ENCODE data around the gene COA3.
"Not testable (repeated sequence)": the region's sequence is repeated elsewhere in the genome, so short reads cannot be mapped to it uniquely, and the experiment has no call there.

The COA3 gene

DNA sequence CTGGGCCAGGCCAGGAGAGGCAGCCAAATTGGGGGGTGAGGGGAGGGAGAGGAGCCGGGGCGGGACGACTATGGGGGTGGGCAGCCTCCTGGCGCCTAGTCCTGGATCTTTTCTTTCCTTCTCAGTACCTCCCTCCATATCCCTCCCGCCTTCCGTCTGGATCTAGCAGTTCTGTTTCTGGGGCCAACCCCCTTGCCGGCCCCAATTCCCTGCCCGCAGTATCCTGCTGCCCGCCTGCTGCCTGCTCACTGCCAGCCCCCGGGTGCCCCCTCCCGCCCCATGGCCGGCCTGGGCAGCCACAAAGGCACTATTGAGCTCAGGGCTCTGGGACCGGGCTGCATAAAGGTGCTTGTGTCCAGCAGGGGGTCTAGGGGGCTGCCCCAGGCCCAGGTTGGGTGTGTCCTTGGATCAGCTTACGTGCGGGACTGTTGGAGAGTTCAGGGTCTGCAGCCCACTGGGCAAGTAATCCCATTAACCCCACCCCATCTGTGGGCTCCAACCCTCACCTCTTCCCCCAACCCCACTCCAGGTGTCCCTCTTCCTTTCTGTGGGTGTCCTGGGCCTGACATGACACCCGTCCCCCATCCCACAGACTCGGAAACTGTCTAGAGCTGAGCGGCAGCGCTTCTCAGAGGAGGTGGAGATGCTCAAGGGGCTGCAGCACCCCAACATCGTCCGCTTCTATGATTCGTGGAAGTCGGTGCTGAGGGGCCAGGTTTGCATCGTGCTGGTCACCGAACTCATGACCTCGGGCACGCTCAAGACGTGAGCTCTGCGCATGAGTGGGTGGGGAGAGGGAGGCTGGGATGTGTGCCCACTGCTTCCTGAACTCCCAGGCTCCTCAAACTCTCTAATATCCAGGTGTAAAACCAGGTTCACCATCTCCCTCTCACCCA lies 16.1 kb downstream of the COA3 start:
- DNase-seq (ENCODE audit: low read depth in 2 of 2), result no peak

GRCh38 chr17:42781639-42782165 lies 16.8 kb downstream of the COA3 start:
- no peak for DNase-seq (ENCODE audit: low read depth in 2 of 2)

DNA sequence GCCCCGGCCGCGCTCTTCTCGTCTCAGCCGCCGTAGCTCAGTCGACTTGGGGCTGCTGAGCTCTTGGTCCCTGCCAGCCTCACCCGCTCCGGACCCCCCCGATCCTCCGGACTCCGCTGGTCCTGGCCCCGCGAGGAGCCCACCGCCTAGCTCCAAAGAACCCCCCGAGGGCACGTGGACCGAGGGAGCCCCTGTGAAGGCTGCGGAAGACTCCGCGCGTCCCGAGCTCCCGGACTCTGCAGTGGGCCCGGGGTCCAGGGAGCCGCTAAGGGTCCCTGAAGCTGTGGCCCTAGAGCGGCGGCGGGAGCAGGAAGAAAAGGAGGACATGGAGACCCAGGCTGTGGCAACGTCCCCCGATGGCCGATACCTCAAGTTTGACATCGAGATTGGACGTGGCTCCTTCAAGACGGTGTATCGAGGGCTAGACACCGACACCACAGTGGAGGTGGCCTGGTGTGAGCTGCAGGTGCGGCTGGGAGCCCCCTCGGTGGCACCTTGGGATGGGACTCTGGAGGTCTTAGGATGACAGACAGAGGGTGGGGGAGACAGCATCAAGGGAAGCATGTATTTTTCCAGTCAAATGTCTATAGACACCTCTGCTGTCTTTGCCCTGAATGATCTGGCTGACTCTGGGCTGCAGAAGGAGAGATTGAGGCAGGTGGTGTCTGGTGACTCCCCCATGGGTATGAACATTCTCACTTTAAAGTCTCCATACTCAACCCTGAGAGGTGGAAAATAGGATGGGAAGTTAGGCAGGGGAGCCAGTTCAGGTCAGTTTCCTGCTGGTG lies 17.5 kb downstream of the COA3 start:
- DNase-seq (ENCODE audit: low read depth in 2 of 2), result no peak

DNA sequence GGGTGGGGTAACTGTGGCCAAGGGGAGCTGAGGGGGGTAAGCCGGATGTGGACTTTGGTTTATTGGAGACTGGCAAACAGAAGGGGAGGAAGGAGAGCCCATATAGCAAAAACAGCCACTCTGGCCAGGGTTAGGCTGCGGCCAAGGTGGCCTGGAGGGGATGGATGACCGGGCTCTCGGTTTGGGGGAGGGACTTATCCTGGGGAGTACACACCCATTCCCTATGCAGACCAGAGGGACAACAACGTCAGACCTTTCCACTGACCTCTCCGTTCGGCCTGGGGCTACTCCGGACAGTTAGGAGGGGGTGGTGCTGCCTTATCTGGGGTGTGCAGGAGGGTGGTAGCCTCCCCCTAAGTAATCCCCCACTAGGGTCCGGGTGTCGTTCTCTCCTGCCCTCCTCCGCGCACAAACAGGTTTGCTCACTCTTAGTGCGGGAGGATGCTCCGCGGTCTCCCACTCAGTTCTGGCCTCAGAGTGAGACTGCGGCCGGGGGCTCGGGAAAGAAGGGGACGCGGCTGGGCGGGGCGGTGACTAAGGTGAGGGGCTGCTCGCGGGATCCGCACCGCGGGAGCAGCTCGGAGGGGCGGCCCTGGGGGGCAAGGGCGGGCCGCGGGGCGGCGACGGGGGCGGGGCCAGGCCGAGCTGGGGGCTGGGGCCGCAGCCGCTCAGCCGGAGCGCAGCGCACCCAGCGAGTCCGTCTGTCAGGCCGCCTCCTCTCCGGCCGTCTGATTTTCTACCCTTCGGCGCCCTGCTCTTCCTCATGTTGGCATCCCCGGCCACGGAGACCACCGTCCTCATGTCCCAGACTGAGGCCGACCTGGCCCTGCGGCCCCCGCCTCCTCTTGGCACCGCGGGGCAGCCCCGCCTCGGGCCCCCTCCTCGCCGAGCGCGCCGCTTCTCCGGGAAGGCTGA lies 18.3 kb downstream of the COA3 start, which contains the start of gene WNK4:
TSS of gene WNK4 (plus strand) at position 675 of the 915 bp plus-strand sequence. CDS start at position 764, 89 bp downstream.
- DNase-seq (ENCODE audit: low read depth in 2 of 2), result no peak

DNA sequence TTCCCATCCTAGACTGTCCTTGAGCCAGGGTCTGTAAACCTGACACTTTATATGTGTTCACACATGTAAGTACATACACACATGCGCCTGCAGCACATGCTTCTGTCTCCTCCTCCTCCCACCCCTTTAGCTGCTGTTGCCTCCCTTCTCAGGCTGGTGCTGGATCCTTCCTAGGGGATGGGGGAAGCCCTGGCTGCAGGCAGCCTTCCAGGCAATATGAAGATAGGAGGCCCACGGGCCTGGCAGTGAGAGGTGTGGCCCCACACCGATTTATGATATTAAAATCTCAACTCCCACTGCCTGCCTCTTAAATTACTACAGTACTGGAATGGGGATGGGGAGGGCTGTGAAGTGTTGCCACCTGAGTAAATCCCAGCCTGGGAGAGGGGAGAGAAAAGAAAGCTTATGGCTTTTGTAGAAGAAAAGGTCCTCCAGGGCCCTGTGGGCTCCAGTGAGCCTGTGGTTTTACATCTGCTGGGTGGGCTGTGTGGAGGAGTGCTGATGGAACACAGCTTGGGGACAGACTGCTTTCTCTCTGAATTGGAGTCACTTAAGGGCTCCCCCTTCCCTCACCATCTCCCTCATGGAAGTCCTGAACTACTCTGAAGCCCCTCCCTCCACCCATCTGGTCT lies 19.1 kb downstream of the COA3 start:
- no peak for DNase-seq (ENCODE audit: low read depth in 2 of 2)

DNA sequence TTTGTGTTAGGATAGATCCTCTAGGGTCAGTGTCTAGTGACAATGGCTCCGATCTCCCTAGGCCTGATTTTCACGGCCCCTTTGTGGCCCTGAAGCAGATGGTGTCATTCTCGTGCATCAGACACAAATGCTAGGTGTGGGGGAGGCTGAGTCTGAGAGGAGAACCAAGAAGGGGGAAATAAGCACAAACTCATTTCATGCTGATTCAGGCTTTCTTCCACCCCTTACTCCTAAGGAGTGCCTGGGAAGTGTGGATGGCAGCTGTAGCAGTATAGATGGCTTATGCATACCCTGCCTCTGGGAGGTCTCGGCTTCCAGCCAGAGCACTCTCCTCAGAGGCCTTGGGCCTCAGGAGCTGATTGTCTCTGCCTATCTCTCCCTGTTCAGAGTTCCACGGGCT lies 19.9 kb downstream of the COA3 start:
- DNase-seq (ENCODE audit: low read depth in 2 of 2), result no peak

- DNase-seq (ENCODE audit: low read depth in 2 of 2), result no peak
These were observed 22.9 kb downstream of the COA3 start for GRCh38 chr17:42775534-42776098.

GRCh38 chr17:42774066-42774745 lies 24.3 kb downstream of the COA3 start:
- no peak for DNase-seq (ENCODE audit: low read depth in 2 of 2)

GRCh38 chr17:42773290-42774035 lies 25.0 kb downstream of the COA3 start, which contains the start of gene VPS25:
Gene VPS25 (plus strand): TSS chr17:42773449. CDS start chr17:42773476, 27 bp downstream.
- DNase-seq (ENCODE audit: low read depth in 2 of 2), result peak; percentile 48 to 63

GRCh38 chr17:42772945-42773289 lies 25.6 kb downstream of the COA3 start:
- DNase-seq (ENCODE audit: low read depth in 2 of 2), result no peak

DNA sequence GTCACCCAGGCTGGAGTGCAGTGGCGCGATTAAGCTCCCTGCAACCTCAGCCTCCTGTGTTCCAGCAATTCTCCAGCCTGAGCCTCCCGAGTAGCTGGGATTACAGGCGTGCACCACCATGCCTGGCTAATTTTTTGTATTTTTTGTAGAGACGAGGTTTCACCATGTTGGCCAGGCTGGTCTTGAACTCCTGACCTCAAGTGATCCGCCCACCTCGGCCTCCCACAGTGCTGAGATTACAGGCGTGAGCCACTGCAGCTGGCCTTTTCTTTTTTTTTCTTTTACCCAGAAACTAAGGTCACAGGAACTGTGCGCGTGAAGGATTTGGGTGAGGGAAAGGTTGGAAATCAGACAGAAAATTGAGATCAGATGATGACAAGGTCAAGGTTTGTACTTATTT lies 28.5 kb downstream of the COA3 start:
- DNase-seq (ENCODE audit: low read depth in 2 of 2), result not testable (repeated sequence)

GRCh38 chr17:42768006-42768405 lies 30.5 kb downstream of the COA3 start:
- not testable (repeated sequence) for DNase-seq (ENCODE audit: low read depth in 2 of 2)

GRCh38 chr17:42767512-42767911 lies 31.0 kb downstream of the COA3 start:
- no peak for DNase-seq (ENCODE audit: low read depth in 2 of 2)

- no peak for DNase-seq (ENCODE audit: low read depth in 2 of 2)
These were observed 32.4 kb downstream of the COA3 start for GRCh38 chr17:42766124-42766523.

DNA sequence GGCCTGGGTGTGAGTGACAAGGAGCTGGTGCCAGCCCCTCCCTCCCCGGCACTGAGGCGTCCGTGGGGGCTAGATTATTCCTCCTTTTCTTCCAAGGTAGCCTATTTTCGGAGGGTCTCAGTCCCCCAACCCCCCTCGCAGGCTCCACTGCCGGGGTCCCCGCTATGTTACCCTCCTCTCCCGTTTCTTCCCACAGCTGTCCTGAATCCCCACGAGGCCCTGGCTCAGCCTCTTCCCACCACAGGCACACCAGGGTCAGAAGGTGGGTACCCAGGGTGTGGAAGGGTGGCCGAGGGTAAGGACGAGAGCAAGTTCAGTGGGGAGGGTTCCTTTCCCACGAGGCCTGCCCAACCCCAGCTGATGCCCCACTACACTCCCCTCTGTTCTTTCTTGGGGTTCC lies 36.9 kb downstream of the COA3 start:
- no peak for DNase-seq (ENCODE audit: low read depth in 2 of 2)

GRCh38 chr17:42760652-42761581 lies 37.6 kb downstream of the COA3 start, which contains the start of gene RAMP2:
Gene RAMP2 (plus strand): TSS chr17:42761227. CDS start chr17:42761262, 35 bp downstream.
- DNase-seq (ENCODE audit: low read depth in 2 of 2), result no peak

DNA sequence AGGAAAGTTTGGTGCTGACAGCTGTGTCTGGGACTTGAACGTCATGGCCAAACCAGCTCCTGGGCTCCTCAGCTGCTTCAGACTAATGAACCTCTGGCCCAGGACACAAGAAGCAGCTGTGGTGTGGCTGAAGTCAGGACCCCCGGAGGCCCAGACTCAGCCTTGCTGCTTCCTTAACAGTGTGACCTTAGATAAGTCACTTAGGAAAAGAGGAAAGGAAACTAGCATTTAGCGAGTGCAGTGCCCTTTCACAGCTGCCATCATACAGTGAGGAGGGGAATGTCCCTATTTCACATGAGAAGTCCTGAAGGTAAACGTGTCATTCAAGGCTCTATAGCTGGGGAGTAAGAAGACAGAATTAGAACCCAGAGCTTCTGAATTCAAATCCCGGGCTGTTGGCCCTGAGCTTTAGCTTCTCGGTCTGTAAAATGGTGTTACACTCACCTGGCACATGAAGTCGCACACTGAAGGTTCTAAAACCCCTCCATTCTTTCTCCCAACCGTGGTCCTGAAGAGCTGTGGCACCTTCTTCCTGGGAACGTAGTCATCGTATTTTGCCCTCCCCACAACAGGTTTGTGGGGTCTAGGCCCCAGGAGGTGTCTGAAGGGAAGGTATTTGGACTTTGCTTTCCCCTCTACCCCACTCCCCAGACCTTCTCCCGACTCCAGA lies 38.4 kb downstream of the COA3 start:
- no peak for DNase-seq (ENCODE audit: low read depth in 2 of 2)
